H1 (cell line): ENCODE measurements around the gene INSYN1. TPM values are rescaled to one million over a fixed set of nuclear protein-coding genes. Genes with fewer than 3 reads are reported as not detected.

Experiments
- CTCF ChIA-PET: fragments of 300-600 bp; sonication (Branson Sonifier 250); formaldehyde crosslinking; loops from one replicate; lab custom pipeline; 2021; ENCODE audit not compliant: partially characterized antibody; lab: Charles Lee
- POLR2A ChIA-PET: fragments of 300-600 bp; sonication (Branson Sonifier 250); formaldehyde crosslinking; loops from one replicate; lab custom pipeline; 2021; ENCODE audit warnings: inconsistent platforms; ENCODE audit not compliant: partially characterized antibody; lab: Charles Lee
- DNase-seq, 2 experiments: peaks; one replicate each; pipeline versions ENCODE4 v3.0.0 to v3.0.0-alpha.2; 2010 to 2022; ENCODE audit warnings: low spot score in 2 of 2, low read depth in 1 of 2, mixed read lengths in 1 of 2
- FAIRE-seq: peaks from 2 replicates; lab custom pipeline; 2011; peaks lifted over from hg19 to GRCh38; lab: Jason Lieb, UNC
- H2AFZ ChIP-seq: 2 replicates; pipeline ENCODE4 v1.8.1; 2012; ENCODE audit warnings: low read length, inconsistent platforms
- H2AK5ac ChIP-seq: 2 replicates; pipeline ENCODE4 v1.6.1; 2013; ENCODE audit warnings: low read depth, low read length
- H2BK120ac ChIP-seq: replicated peaks from 2 replicates; pipeline ENCODE3; 2013; ENCODE audit warnings: low read depth, low read length, inconsistent platforms
- H2BK12ac ChIP-seq: 2 replicates; pipeline ENCODE4 v1.6.1; 2013; ENCODE audit warnings: low read depth, low read length
- H2BK15ac ChIP-seq: 2 replicates; pipeline ENCODE4 v1.6.1; 2013; ENCODE audit warnings: low read length
- H2BK20ac ChIP-seq: 2 replicates; pipeline ENCODE4 v1.6.1; 2013; ENCODE audit warnings: low read length
- H2BK5ac ChIP-seq: 2 replicates; pipeline ENCODE4 v1.6.1; 2013; ENCODE audit warnings: low read depth, low read length
- H3K14ac ChIP-seq: 2 replicates; pipeline ENCODE4 v1.6.1; 2013; ENCODE audit warnings: inconsistent platforms; ENCODE audit not compliant: insufficient read length
- H3K18ac ChIP-seq: 2 replicates; pipeline ENCODE4 v1.6.1; 2013; ENCODE audit warnings: low read length; ENCODE audit errors: extremely low read depth
- H3K23ac ChIP-seq: 2 replicates; pipeline ENCODE4 v1.6.1; 2013; ENCODE audit warnings: inconsistent platforms; ENCODE audit not compliant: insufficient read length
- H3K23me2 ChIP-seq: 2 replicates; pipeline ENCODE4 v1.6.1; 2013; ENCODE audit warnings: low read depth, low read length
- H3K27ac ChIP-seq: 2 replicates; pipeline ENCODE4 v1.6.1; 2011; ENCODE audit warnings: low read depth, low read length, inconsistent platforms
- H3K27me3 ChIP-seq, 4 experiments: replicated peaks in 1 of 4; 1 replicate in 1 of 4; 2 replicates in 3 of 4; pipeline versions ENCODE4 v1.6.1 to v1.8.1; 2011 to 2013; ENCODE audit warnings: low read length in 3 of 4, mild to moderate bottlenecking in 3 of 4, inconsistent platforms in 2 of 4, mixed read lengths in 2 of 4, moderate library complexity in 1 of 4; ENCODE audit not compliant: control insufficient read depth in 3 of 4, insufficient read depth in 3 of 4; ENCODE audit errors: extremely low read depth in 1 of 4
- H3K36me3 ChIP-seq, 4 experiments: 2 replicates each; pipeline versions ENCODE4 v1.6.1 to v1.8.1; 2011 to 2013; ENCODE audit warnings: mild to moderate bottlenecking in 4 of 4, low read length in 3 of 4, moderate library complexity in 2 of 4, control low read depth in 1 of 4, inconsistent platforms in 1 of 4; ENCODE audit not compliant: insufficient read depth in 4 of 4, control insufficient read depth in 2 of 4
- H3K4ac ChIP-seq: replicated peaks from 2 replicates; pipeline ENCODE3; 2013; ENCODE audit warnings: low read length, low read depth, mixed read lengths, inconsistent platforms; ENCODE audit not compliant: insufficient read length
- H3K4me1 ChIP-seq, 4 experiments: replicated peaks in 1 of 4; 1 replicate in 1 of 4; 2 replicates in 3 of 4; pipeline versions ENCODE4 v1.6.1 to v1.8.1; 2011 to 2013; ENCODE audit warnings: low read length in 3 of 4, inconsistent platforms in 2 of 4, mixed read lengths in 1 of 4; ENCODE audit not compliant: insufficient read depth in 4 of 4, control insufficient read depth in 3 of 4
- H3K4me2 ChIP-seq, 2 experiments: 2 replicates each; pipeline versions ENCODE4 v1.6.1 to v1.8.1; 2011 to 2013; ENCODE audit warnings: low read depth in 2 of 2, low read length in 2 of 2, control low read depth in 1 of 2, inconsistent platforms in 1 of 2, mild to moderate bottlenecking in 1 of 2; ENCODE audit not compliant: insufficient read depth in 1 of 2
- H3K4me3 ChIP-seq, 4 experiments: fragments of 200-600, 300-600 bp in 1 of 4; sonication (generic), shearing (Covaris generic), sonication (Bioruptor Twin) in 1 of 4; 2 replicates each; pipeline versions ENCODE4 v1.5.1 to v1.8.1; 2011 to 2016; ENCODE audit warnings: low read length in 4 of 4, low read depth in 3 of 4, control low read depth in 2 of 4, inconsistent platforms in 2 of 4, mild to moderate bottlenecking in 2 of 4, mixed read lengths in 1 of 4, moderate library complexity in 1 of 4; ENCODE audit not compliant: insufficient read depth in 2 of 4; ENCODE audit errors: extremely low read depth in 1 of 4
- H3K56ac ChIP-seq: replicated peaks from 2 replicates; pipeline ENCODE3; 2013; ENCODE audit warnings: low read depth, mild to moderate bottlenecking, mixed read lengths, low read length, inconsistent platforms; ENCODE audit not compliant: insufficient read length
- H3K79me1 ChIP-seq: 2 replicates; pipeline ENCODE4 v1.6.1; 2013; ENCODE audit warnings: low read depth, low read length, control low read depth
- H3K79me2 ChIP-seq, 2 experiments: 2 replicates each; pipeline versions ENCODE4 v1.6.1 to v1.8.1; 2012 to 2013; ENCODE audit warnings: low read length in 2 of 2, mild to moderate bottlenecking in 2 of 2, inconsistent platforms in 1 of 2; ENCODE audit not compliant: insufficient read depth in 2 of 2, control insufficient read depth in 1 of 2
- H3K9ac ChIP-seq, 4 experiments: replicated peaks in 1 of 4; 1 replicate in 1 of 4; 2 replicates in 3 of 4; pipeline versions ENCODE4 v1.6.1 to v1.8.1; 2011 to 2013; ENCODE audit warnings: low read depth in 3 of 4, low read length in 3 of 4, control low read depth in 2 of 4, mild to moderate bottlenecking in 2 of 4, moderate library complexity in 2 of 4, inconsistent platforms in 1 of 4; ENCODE audit errors: extremely low read depth in 1 of 4
- H3K9me3 ChIP-seq, 2 experiments: 2 replicates each; pipeline versions ENCODE4 v1.6.1 to v1.8.1; 2012 to 2013; ENCODE audit warnings: mild to moderate bottlenecking in 2 of 2, moderate library complexity in 2 of 2, control low read depth in 1 of 2, inconsistent platforms in 1 of 2, low read depth in 1 of 2, low read length in 1 of 2, mixed read lengths in 1 of 2; ENCODE audit not compliant: insufficient read depth in 2 of 2
- H4K20me1 ChIP-seq, 2 experiments: replicated peaks in 1 of 2; 2 replicates each; pipeline versions ENCODE3 to v1.8.1; 2011 to 2013; ENCODE audit warnings: inconsistent platforms in 2 of 2, low read length in 2 of 2, mild to moderate bottlenecking in 1 of 2; ENCODE audit not compliant: insufficient read depth in 2 of 2, control insufficient read depth in 1 of 2
- H4K5ac ChIP-seq: 2 replicates; pipeline ENCODE4 v1.6.1; 2013; ENCODE audit warnings: low read length, low read depth, mixed read lengths, inconsistent platforms; ENCODE audit not compliant: insufficient read length
- H4K8ac ChIP-seq: 2 replicates; pipeline ENCODE4 v1.8.0; 2013; ENCODE audit warnings: mild to moderate bottlenecking, moderate library complexity, low read length, inconsistent platforms; ENCODE audit not compliant: insufficient read depth; ENCODE audit errors: extremely low read depth
- H4K91ac ChIP-seq: replicated peaks from 2 replicates; pipeline ENCODE3; 2013; ENCODE audit warnings: low read length, mixed read lengths, inconsistent platforms; ENCODE audit not compliant: insufficient read length
- EGR1 ChIP-seq: IDR thresholded peaks from 2 replicates; pipeline ENCODE4 v1.6.1; 2011; ENCODE audit warnings: low read depth, low read length, borderline replicate concordance
- WGBS, 2 experiments: shearing (Covaris generic) in 1 of 2; methylation state at CpG; one replicate each; pipeline versions ENCODE4 v1.1.6 to v1.1.7; 2013 to 2015; ENCODE audit warnings: low lambda C conversion rate in 2 of 2, mixed read lengths in 2 of 2, inconsistent platforms in 1 of 2, low coverage in 1 of 2, missing lambda C conversion rate in 1 of 2; ENCODE audit not compliant: insufficient replicate concordance in 2 of 2, insufficient coverage in 1 of 2, insufficient read length in 1 of 2; ENCODE audit errors: extremely low coverage in 1 of 2, missing lambda C conversion rate in 1 of 2; 5-methylcytosine and 5-hydroxymethylcytosine counted together
- polyA plus RNA-seq, 7 experiments: library from polyadenylated mRNA; depleted of rRNA in 3 of 7; stranded (reverse) in 5 of 7; unstranded in 2 of 7; fragments of >200 nt in 5 of 7; fragments of 200-250 nt in 2 of 7; gene quantifications; 1 replicate in 5 of 7; 2 replicates in 1 of 7; 4 replicates in 1 of 7; pipeline versions ENCODE4 v1.2.1 to v1.2.3, GENCODE V29; 2011 to 2013; ENCODE audit warnings: missing spikeins in 2 of 7, mixed read lengths in 2 of 7
- total RNA-seq: library from RNA; stranded (reverse); fragmentation: NEBNext Ultra II Directional; extraction: Animal tissue kit (Norgen Biotek cat#: 25700); gene quantifications from 2 replicates; pipeline ENCODE4 v1.2.1, GENCODE V29; 2021

Gene INSYN1
- total and polyA plus RNA-seq, 2 of the 8 experiments (the other 6 are each of a cell fraction or from before 2014, with no cell fraction given): 7.2 to 10.2 TPM

GRCh38 chr15:73718694-73719093 is 34.5 kb downstream of the INSYN1 start:
- no peaks in the 10 kb centered on the region for H3K79me1 ChIP-seq
- H3K14ac ChIP-seq: no peak overlapping the region
- H3K79me2 ChIP-seq: no peaks in the 10 kb centered on the region
- H4K5ac ChIP-seq: no peak overlapping the region
- H2BK20ac ChIP-seq: no peak overlapping the region
- H3K4ac ChIP-seq: no peak overlapping the region
- no peak overlapping the region for H2BK12ac ChIP-seq
- no peaks in the 10 kb centered on the region for H4K20me1 ChIP-seq
- H2BK5ac ChIP-seq: no peak overlapping the region
- DNase-seq (no peak), FAIRE-seq (no peak)
- no peak overlapping the region for H2BK120ac ChIP-seq
- no peaks in the 10 kb centered on the region for H3K23me2 ChIP-seq
- H2AFZ ChIP-seq: no peak overlapping the region
- H3K23ac ChIP-seq: no peak overlapping the region
- no peak overlapping the region for H4K8ac ChIP-seq
- H3K36me3 ChIP-seq: peaks cover 0 to 5% (median 1%) of the 10 kb centered on the region in 4 experiments; a peak in 2 of 8 replicates
- no peak overlapping the region for H3K9ac ChIP-seq
- 96% methylated on average over 4 of the region's 4 CpGs; no CpG with 5 or more reads in 1 of the 2 experiments for WGBS, 2 experiments
- CTCF ChIA-PET: interaction anchor here (0.7 to 14.7 kb wide), 15 partner anchors 9 to 188 kb away, joined by 3 to 187 read pairs (median 4); partner anchors contain the start of gene TBC1D21
- no peak overlapping the region for H3K27ac ChIP-seq
- no peak overlapping the region for H4K91ac ChIP-seq
- no peaks in the 10 kb centered on the region for H3K27me3 ChIP-seq
- H3K4me2 ChIP-seq: no peak overlapping the region
- no peak overlapping the region for H2AK5ac ChIP-seq
- H3K4me3 ChIP-seq: no peak overlapping the region
- no peak overlapping the region for H3K18ac ChIP-seq
- no peak for TF ChIP-seq EGR1
- TF ChIP-seq, all 59 proteins: peak for 0
- POLR2A ChIA-PET: no interaction called here
- Histone ChIP-seq H2BK15ac (no peak overlapping the region), H3K56ac (no peak overlapping the region), H3K4me1 (peaks cover 0 to 4% (median 0%) of the 10 kb centered on the region in 4 experiments; a peak in 1 of 7 replicates), H3K9me3 (no peaks in the 10 kb centered on the region)
